ENCODE data around the gene ADGRD1. TPM values are rescaled to one million over a fixed set of nuclear protein-coding genes. Genes with fewer than 3 reads are reported as not detected.

Gene ADGRD1
- total RNA-seq, 6 experiments from 2014 or later = not detected

DNA sequence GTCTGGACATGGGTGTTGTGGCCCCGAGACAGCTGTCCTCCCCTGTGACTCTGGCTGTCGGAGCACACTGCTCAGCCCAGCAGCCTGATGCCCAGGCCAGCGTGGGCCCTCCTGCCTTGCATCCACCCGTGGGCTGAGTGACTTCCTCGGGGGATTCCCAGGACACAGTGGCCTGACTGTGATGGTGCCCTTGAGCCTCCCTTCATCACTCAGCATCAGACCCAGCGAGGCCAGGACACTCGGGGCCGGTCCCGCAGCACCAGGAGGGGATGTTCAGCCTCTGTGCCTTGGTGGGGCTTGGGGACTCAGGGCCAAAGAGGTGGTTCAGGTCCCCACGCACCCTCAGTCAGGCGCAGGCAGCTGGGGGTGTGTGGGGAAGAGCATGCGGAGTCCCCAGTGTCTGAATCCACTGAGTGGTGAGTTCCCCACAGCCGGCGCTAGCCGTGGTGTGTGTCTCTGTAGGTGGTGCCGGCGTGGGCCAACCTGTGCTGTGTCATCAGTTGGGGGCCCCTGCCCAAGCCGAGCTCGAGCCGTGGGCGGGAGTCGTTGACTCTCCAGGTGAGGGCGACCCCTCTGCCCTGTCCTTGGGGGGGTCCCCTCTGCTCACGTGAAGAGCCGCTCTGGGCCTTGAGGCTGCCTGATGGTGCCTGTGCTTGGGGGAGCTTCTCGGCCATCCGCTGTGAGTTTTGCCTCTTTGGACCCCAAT, 185.8 kb downstream of the ADGRD1 start:
- Mint-ChIP-seq H3K27ac (no peak overlapping the region), H3K27me3 (ENCODE audit: insufficient read depth) (peaks cover 1% of the 10 kb centered on the region), H3K36me3 (ENCODE audit: low read depth) (peaks cover 3% of the 10 kb centered on the region; the same call in 1 of the 2 replicates), H3K9me3 (peaks cover 49% of the 10 kb centered on the region), H3K4me3 (no peak overlapping the region), H3K4me1 (ENCODE audit: low read depth) (no peaks in the 10 kb centered on the region)
- no peak for DNase-seq
- TF ChIP-seq, protein P1, sequence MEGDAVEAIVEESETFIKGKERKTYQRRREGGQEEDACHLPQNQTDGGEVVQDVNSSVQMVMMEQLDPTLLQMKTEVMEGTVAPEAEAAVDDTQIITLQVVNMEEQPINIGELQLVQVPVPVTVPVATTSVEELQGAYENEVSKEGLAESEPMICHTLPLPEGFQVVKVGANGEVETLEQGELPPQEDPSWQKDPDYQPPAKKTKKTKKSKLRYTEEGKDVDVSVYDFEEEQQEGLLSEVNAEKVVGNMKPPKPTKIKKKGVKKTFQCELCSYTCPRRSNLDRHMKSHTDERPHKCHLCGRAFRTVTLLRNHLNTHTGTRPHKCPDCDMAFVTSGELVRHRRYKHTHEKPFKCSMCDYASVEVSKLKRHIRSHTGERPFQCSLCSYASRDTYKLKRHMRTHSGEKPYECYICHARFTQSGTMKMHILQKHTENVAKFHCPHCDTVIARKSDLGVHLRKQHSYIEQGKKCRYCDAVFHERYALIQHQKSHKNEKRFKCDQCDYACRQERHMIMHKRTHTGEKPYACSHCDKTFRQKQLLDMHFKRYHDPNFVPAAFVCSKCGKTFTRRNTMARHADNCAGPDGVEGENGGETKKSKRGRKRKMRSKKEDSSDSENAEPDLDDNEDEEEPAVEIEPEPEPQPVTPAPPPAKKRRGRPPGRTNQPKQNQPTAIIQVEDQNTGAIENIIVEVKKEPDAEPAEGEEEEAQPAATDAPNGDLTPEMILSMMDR (IDR thresholded peaks at IDR 0.05) = no peak

GRCh38 chr12:131140069-131140435, 186.3 kb downstream of the ADGRD1 start:
- H3K36me3 Mint-ChIP-seq (ENCODE audit: low read depth) = peaks cover 3% of the 10 kb centered on the region; the same call in 1 of the 2 replicates
- no peaks in the 10 kb centered on the region for H3K4me1 Mint-ChIP-seq (ENCODE audit: low read depth)
- H3K4me3 Mint-ChIP-seq = no peak overlapping the region
- peaks cover 1% of the 10 kb centered on the region for H3K27me3 Mint-ChIP-seq (ENCODE audit: insufficient read depth)
- no peak for DNase-seq
- H3K9me3 Mint-ChIP-seq = peaks cover 47% of the 10 kb centered on the region
- TF ChIP-seq, protein P1 (IDR thresholded peaks at IDR 0.05) = no peak
- H3K27ac Mint-ChIP-seq = no peak overlapping the region

- Mint-ChIP-seq H3K27me3 (ENCODE audit: insufficient read depth) (peaks cover 1% of the 10 kb centered on the region), H3K36me3 (ENCODE audit: low read depth) (peaks cover 3% of the 10 kb centered on the region; the same call in 1 of the 2 replicates), H3K4me3 (no peak overlapping the region), H3K4me1 (ENCODE audit: low read depth) (no peaks in the 10 kb centered on the region), H3K27ac (no peak overlapping the region), H3K9me3 (peaks cover 41% of the 10 kb centered on the region)
- DNase-seq = no peak
- TF ChIP-seq, protein P1 (IDR thresholded peaks at IDR 0.05) = no peak
These were observed 187.0 kb downstream of the ADGRD1 start for GRCh38 chr12:131140697-131141096.

DNA sequence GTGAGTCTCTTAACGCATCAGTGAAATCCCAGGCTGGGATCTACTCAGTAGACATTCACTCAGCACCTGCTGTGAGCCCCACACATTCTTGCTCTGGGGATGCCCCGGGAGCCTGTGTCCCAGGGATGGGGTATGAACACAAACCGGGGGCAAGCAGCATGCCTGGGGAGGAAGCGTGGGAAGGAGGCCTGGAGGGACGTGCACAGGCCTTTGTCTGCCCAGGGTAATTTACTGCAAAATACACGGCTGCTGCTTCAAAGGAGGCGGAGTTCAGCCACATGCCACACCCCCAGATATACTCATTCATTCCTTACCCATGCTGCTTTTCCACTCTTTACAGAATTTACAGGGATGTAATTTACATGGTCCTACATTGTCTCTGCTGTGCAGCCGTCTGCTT, 187.8 kb downstream of the ADGRD1 start:
- peaks cover 40% of the 10 kb centered on the region for H3K9me3 Mint-ChIP-seq
- no peak for DNase-seq

DNA sequence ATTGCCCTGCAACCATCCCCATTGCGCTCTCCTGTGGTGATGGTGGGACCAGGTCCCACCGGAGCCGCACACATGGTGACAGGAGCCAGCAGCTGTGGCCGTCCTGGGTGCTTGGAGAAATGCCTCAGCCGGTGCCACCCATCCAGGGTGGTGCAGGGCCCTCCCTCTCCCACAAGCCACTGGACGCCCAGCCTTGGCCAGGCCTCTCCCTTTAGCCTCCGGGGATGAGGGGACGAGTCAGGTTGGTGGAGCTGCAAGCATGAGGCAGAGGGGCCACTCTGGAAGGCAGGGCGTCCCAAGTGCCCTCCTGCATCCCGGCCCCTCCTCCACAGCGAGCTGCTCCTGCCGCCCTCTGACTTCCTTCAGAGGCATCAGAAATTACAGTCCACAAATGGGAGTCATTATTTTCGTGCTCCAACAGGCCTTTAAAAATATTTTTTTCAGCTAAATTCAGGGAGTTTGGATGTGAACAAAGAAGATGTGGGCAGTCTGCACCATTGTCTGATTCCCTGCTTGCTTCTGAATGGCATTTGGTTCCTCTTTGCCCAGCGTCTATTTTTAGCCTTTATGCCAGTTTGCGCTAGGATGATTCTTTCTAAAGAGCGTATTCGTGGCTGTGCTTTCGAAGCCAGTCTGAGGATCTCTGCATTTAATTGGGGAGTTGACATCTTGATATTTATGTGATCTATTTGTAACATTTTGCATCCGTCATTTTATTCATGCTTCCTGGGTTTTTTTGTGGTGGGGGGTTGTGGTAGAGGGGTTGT, 189.4 kb downstream of the ADGRD1 start:
- no peak overlapping the region for H3K4me3 Mint-ChIP-seq
- no peak overlapping the region for H3K27ac Mint-ChIP-seq
- no peaks in the 10 kb centered on the region for H3K4me1 Mint-ChIP-seq (ENCODE audit: low read depth)
- no peaks in the 10 kb centered on the region; the same call in 1 of the 2 replicates for H3K36me3 Mint-ChIP-seq (ENCODE audit: low read depth)
- H3K9me3 Mint-ChIP-seq = peaks cover 38% of the 10 kb centered on the region
- TF ChIP-seq, protein P1 (IDR thresholded peaks at IDR 0.05) = no peak
- no peak for DNase-seq
- H3K27me3 Mint-ChIP-seq (ENCODE audit: insufficient read depth) = peaks cover 1% of the 10 kb centered on the region

More for the DNA sequence above, 187.8 kb downstream of the ADGRD1 start:
- Mint-ChIP-seq H3K27me3 (ENCODE audit: insufficient read depth) (peaks cover 1% of the 10 kb centered on the region), H3K4me1 (ENCODE audit: low read depth) (no peaks in the 10 kb centered on the region), H3K36me3 (ENCODE audit: low read depth) (peaks cover 3% of the 10 kb centered on the region; the same call in 1 of the 2 replicates), H3K4me3 (no peak overlapping the region), H3K27ac (no peak overlapping the region)
- TF ChIP-seq, protein P1 (IDR thresholded peaks at IDR 0.05) = no peak
